ENCODE results near the gene CDC23.
A peak's percentile ranks its signal among the peaks of the same experiment; 100 is the strongest.

The CDC23 gene

DNA sequence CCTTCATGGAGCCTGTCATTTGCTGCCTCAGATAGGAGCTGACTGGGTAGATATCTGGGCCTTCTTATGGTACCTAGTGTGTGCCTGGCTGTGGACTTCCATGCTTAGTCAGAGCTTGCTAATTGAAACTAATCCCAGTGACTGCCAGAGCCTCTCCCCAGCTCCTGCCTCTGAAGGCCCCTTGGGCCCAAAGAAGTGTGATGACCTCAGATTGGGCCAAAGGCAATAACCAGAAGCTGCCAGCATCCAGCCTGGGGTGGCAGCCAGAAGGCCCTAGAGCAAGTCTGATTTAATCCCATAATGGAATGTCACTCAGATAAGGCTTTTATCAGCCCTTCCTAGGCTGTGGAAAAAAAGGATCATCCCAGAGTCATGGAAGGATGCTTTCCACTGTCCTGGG, 17.1 kb upstream of the CDC23 start (continued):
- TF ChIP-seq ZNF335 (tag by site-specific recombination; conservative IDR thresholded peaks at IDR 0.05) (peak; percentile 71), HOXD13 (CRISPR knock-in tag; IDR thresholded peaks at IDR 0.05; ENCODE audit: borderline replicate concordance) (no peak), ZFP41 (tag by site-specific recombination; IDR thresholded peaks at IDR 0.05; ENCODE audit: borderline replicate concordance) (no peak), ZNF596 (tag by site-specific recombination; IDR thresholded peaks at IDR 0.05) (no peak), ZBTB1 (tag by site-specific recombination; IDR thresholded peaks at IDR 0.05) (no peak), ZFP69B (tag by site-specific recombination; IDR thresholded peaks at IDR 0.05) (no peak), KLF10 (tag by site-specific recombination; IDR thresholded peaks at IDR 0.05) (no peak), ZNF658 (tag by site-specific recombination; IDR thresholded peaks at IDR 0.05) (no peak), ZNF266 (tag by site-specific recombination; IDR thresholded peaks at IDR 0.05; ENCODE audit: low read depth) (no peak), ZNF366 (tag by site-specific recombination; conservative IDR thresholded peaks at IDR 0.05) (peak; percentile 68), ZNF48 (tag by site-specific recombination; IDR thresholded peaks at IDR 0.05) (no peak), ZNF404 (tag by site-specific recombination; IDR thresholded peaks at IDR 0.05) (no peak), ZNF140 (tag by site-specific recombination; IDR thresholded peaks at IDR 0.05) (no peak), TCF7L2 (IDR thresholded peaks at IDR 0.05; ENCODE audit: borderline replicate concordance, low read depth, low read length) (no peak), ZNF654 (tag by site-specific recombination; IDR thresholded peaks at IDR 0.05; ENCODE audit: low read depth) (no peak), GLI2 (tag by site-specific recombination; IDR thresholded peaks at IDR 0.05; ENCODE audit: borderline replicate concordance, low read depth) (no peak), ZNF529 (tag by site-specific recombination; IDR thresholded peaks at IDR 0.05; ENCODE audit: insufficient replicate concordance) (no peak), PRDM1 (tag by site-specific recombination; IDR thresholded peaks at IDR 0.05) (no peak), ZNF132 (tag by site-specific recombination; IDR thresholded peaks at IDR 0.05; ENCODE audit: borderline replicate concordance) (no peak), ZNF629 (tag by site-specific recombination; IDR thresholded peaks at IDR 0.05) (peak; percentile 58), ZNF184 (tag by site-specific recombination; IDR thresholded peaks at IDR 0.05) (peak; percentile 82; the same call in 1 of the 2 replicates), ZNF416 (tag by site-specific recombination; IDR thresholded peaks at IDR 0.05) (no peak)
- TF ChIP-seq, protein P1, sequence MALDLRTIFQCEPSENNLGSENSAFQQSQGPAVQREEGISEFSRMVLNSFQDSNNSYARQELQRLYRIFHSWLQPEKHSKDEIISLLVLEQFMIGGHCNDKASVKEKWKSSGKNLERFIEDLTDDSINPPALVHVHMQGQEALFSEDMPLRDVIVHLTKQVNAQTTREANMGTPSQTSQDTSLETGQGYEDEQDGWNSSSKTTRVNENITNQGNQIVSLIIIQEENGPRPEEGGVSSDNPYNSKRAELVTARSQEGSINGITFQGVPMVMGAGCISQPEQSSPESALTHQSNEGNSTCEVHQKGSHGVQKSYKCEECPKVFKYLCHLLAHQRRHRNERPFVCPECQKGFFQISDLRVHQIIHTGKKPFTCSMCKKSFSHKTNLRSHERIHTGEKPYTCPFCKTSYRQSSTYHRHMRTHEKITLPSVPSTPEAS (tag by site-specific recombination; IDR thresholded peaks at IDR 0.05): no peak
- TF ChIP-seq, protein P2, sequence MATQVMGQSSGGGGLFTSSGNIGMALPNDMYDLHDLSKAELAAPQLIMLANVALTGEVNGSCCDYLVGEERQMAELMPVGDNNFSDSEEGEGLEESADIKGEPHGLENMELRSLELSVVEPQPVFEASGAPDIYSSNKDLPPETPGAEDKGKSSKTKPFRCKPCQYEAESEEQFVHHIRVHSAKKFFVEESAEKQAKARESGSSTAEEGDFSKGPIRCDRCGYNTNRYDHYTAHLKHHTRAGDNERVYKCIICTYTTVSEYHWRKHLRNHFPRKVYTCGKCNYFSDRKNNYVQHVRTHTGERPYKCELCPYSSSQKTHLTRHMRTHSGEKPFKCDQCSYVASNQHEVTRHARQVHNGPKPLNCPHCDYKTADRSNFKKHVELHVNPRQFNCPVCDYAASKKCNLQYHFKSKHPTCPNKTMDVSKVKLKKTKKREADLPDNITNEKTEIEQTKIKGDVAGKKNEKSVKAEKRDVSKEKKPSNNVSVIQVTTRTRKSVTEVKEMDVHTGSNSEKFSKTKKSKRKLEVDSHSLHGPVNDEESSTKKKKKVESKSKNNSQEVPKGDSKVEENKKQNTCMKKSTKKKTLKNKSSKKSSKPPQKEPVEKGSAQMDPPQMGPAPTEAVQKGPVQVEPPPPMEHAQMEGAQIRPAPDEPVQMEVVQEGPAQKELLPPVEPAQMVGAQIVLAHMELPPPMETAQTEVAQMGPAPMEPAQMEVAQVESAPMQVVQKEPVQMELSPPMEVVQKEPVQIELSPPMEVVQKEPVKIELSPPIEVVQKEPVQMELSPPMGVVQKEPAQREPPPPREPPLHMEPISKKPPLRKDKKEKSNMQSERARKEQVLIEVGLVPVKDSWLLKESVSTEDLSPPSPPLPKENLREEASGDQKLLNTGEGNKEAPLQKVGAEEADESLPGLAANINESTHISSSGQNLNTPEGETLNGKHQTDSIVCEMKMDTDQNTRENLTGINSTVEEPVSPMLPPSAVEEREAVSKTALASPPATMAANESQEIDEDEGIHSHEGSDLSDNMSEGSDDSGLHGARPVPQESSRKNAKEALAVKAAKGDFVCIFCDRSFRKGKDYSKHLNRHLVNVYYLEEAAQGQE (tag by site-specific recombination; IDR thresholded peaks at IDR 0.05): no peak
- TF ChIP-seq, protein P3, sequence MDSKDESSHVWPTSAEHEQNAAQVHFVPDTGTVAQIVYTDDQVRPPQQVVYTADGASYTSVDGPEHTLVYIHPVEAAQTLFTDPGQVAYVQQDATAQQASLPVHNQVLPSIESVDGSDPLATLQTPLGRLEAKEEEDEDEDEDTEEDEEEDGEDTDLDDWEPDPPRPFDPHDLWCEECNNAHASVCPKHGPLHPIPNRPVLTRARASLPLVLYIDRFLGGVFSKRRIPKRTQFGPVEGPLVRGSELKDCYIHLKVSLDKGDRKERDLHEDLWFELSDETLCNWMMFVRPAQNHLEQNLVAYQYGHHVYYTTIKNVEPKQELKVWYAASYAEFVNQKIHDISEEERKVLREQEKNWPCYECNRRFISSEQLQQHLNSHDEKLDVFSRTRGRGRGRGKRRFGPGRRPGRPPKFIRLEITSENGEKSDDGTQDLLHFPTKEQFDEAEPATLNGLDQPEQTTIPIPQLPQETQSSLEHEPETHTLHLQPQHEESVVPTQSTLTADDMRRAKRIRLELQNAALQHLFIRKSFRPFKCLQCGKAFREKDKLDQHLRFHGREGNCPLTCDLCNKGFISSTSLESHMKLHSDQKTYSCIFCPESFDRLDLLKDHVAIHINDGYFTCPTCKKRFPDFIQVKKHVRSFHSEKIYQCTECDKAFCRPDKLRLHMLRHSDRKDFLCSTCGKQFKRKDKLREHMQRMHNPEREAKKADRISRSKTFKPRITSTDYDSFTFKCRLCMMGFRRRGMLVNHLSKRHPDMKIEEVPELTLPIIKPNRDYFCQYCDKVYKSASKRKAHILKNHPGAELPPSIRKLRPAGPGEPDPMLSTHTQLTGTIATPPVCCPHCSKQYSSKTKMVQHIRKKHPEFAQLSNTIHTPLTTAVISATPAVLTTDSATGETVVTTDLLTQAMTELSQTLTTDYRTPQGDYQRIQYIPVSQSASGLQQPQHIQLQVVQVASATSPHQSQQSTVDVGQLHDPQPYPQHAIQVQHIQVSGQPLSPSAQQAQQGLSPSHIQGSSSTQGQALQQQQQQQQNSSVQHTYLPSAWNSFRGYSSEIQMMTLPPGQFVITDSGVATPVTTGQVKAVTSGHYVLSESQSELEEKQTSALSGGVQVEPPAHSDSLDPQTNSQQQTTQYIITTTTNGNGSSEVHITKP (tag by site-specific recombination; IDR thresholded peaks at IDR 0.05): peak; percentile 38; the same call in 1 of the 2 replicates
- TF ChIP-seq, protein P4, sequence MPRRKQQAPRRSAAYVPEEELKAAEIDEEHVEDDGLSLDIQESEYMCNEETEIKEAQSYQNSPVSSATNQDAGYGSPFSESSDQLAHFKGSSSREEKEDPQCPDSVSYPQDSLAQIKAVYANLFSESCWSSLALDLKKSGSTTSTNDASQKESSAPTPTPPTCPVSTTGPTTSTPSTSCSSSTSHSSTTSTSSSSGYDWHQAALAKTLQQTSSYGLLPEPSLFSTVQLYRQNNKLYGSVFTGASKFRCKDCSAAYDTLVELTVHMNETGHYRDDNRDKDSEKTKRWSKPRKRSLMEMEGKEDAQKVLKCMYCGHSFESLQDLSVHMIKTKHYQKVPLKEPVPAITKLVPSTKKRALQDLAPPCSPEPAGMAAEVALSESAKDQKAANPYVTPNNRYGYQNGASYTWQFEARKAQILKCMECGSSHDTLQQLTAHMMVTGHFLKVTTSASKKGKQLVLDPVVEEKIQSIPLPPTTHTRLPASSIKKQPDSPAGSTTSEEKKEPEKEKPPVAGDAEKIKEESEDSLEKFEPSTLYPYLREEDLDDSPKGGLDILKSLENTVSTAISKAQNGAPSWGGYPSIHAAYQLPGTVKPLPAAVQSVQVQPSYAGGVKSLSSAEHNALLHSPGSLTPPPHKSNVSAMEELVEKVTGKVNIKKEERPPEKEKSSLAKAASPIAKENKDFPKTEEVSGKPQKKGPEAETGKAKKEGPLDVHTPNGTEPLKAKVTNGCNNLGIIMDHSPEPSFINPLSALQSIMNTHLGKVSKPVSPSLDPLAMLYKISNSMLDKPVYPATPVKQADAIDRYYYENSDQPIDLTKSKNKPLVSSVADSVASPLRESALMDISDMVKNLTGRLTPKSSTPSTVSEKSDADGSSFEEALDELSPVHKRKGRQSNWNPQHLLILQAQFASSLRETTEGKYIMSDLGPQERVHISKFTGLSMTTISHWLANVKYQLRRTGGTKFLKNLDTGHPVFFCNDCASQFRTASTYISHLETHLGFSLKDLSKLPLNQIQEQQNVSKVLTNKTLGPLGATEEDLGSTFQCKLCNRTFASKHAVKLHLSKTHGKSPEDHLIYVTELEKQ (tag by site-specific recombination; IDR thresholded peaks at IDR 0.05; ENCODE audit: borderline replicate concordance): peak; percentile 49; the same call in 1 of the 2 replicates
- TF ChIP-seq, protein P5, sequence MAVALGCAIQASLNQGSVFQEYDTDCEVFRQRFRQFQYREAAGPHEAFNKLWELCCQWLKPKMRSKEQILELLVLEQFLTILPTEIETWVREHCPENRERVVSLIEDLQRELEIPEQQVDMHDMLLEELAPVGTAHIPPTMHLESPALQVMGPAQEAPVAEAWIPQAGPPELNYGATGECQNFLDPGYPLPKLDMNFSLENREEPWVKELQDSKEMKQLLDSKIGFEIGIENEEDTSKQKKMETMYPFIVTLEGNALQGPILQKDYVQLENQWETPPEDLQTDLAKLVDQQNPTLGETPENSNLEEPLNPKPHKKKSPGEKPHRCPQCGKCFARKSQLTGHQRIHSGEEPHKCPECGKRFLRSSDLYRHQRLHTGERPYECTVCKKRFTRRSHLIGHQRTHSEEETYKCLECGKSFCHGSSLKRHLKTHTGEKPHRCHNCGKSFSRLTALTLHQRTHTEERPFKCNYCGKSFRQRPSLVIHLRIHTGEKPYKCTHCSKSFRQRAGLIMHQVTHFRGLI (tag by site-specific recombination; IDR thresholded peaks at IDR 0.05): no peak

Measured in HEK293 (cell line).